Activated B cell treated with CpG ODN at 0.5 μM for 24 hours (primary cell): ENCODE data around the gene ERBB4. TPM values are rescaled to one million over a fixed set of nuclear protein-coding genes. Genes with fewer than 3 reads are reported as not detected.
"Not testable (repeated sequence)": the region's sequence is repeated elsewhere in the genome, so short reads cannot be mapped to it uniquely, and the experiment has no call there.

Experiments used
- ATAC-seq: fragments of 200-7000 bp; cut with Tn5 transposase; one replicate; pipeline ENCODE4 v1.10.0; 2021; ENCODE audit warnings: low read depth, mild to moderate bottlenecking, moderate library complexity
- CTCF ChIA-PET: fragments of 350-600 bp; sonication (Branson Sonifier 250); formaldehyde crosslinking; loops from one replicate; lab custom pipeline; 2021; ENCODE audit warnings: antibody characterized with exemption; lab: Charles Lee
- POLR2A ChIA-PET: fragments of 350-600 bp; sonication (Branson Sonifier 250); formaldehyde crosslinking; loops from one replicate; lab custom pipeline; 2021; ENCODE audit warnings: antibody characterized with exemption; lab: Charles Lee
- DNase-seq: peaks from one replicate; pipeline ENCODE4 v3.0.0; 2022
- H3K27ac Mint-ChIP-seq: one replicate; pipeline ENCODE4 v1.8.0; 2020; ENCODE audit warnings: mixed read lengths
- H3K27me3 Mint-ChIP-seq: one replicate; pipeline ENCODE4 v1.8.0; 2021; ENCODE audit warnings: mixed read lengths
- H3K36me3 Mint-ChIP-seq: one replicate; pipeline ENCODE4 v1.8.0; 2021; ENCODE audit warnings: low read depth, mixed read lengths
- H3K4me1 Mint-ChIP-seq: one replicate; pipeline ENCODE4 v1.8.0; 2021; ENCODE audit warnings: mixed read lengths
- H3K4me3 Mint-ChIP-seq: one replicate; pipeline ENCODE4 v1.8.0; 2020; ENCODE audit warnings: mild to moderate bottlenecking, mixed read lengths
- H3K9me3 Mint-ChIP-seq: one replicate; pipeline ENCODE4 v1.8.0; 2020; ENCODE audit warnings: mixed read lengths
- CTCF ChIP-seq: fragments of 200-600 bp; IDR thresholded peaks from one replicate; pipeline ENCODE4 v1.8.0; 2022; ENCODE audit warnings: antibody characterized with exemption, mild to moderate bottlenecking
- intact Hi-C: fragments of 100-400 bp; cut with micrococcal nuclease; formaldehyde crosslinking; loops from one replicate; pipeline ENCODE4 v1.15.1; 2024
- total RNA-seq: library from RNA; stranded (reverse); gene quantifications from 2 replicates; pipeline ENCODE4 v1.2.3, GENCODE V29; 2022

The ERBB4 gene
- total RNA-seq, 1 donor from 2014 or later: not detected

GRCh38 chr2:212465456-212465855 is 73.1 kb downstream of the ERBB4 start:
- Mint-ChIP-seq H3K27me3 (no peaks in the 10 kb centered on the region), H3K4me3 (no peak overlapping the region), H3K9me3 (peaks cover 4% of the 10 kb centered on the region), H3K27ac (no peak overlapping the region), H3K36me3 (no peaks in the 10 kb centered on the region), H3K4me1 (no peaks in the 10 kb centered on the region)
- intact Hi-C loops: no loop called here
- CTCF ChIA-PET: no interaction called here
- POLR2A ChIA-PET: no interaction called here
- TF ChIP-seq CTCF: no peak
- ATAC-seq (no peak), DNase-seq (no peak)

- DNase-seq, ATAC-seq, H3K9me3 Mint-ChIP-seq, H3K4me3 Mint-ChIP-seq, H3K27ac Mint-ChIP-seq, H3K36me3 Mint-ChIP-seq, POLR2A ChIA-PET, CTCF ChIA-PET, H3K4me1 Mint-ChIP-seq, intact Hi-C loops, H3K27me3 Mint-ChIP-seq: not testable (repeated sequence)
These were observed 76.9 kb downstream of the ERBB4 start for GRCh38 chr2:212461708-212462107.

- ChIA-PET POLR2A (no interaction called here), CTCF (no interaction called here)
- no peak for ATAC-seq
- DNase-seq: no peak
- H3K4me3 Mint-ChIP-seq: no peak overlapping the region
- TF ChIP-seq CTCF: no peak
- H3K9me3 Mint-ChIP-seq: no peaks in the 10 kb centered on the region
- intact Hi-C loops: no loop called here
- no peaks in the 10 kb centered on the region for H3K4me1 Mint-ChIP-seq
- no peaks in the 10 kb centered on the region for H3K36me3 Mint-ChIP-seq
- H3K27ac Mint-ChIP-seq: no peak overlapping the region
- no peaks in the 10 kb centered on the region for H3K27me3 Mint-ChIP-seq
These were observed 84.5 kb downstream of the ERBB4 start for GRCh38 chr2:212454149-212454548.

- Mint-ChIP-seq H3K4me1 (no peaks in the 10 kb centered on the region), H3K27ac (no peak overlapping the region), H3K9me3 (no peaks in the 10 kb centered on the region), H3K27me3 (no peaks in the 10 kb centered on the region), H3K4me3 (no peak overlapping the region), H3K36me3 (no peaks in the 10 kb centered on the region)
- TF ChIP-seq CTCF: no peak
- intact Hi-C loops: no loop called here
- ChIA-PET POLR2A (no interaction called here), CTCF (no interaction called here)
- no peak for DNase-seq
- ATAC-seq: no peak
These were observed 86.8 kb downstream of the ERBB4 start for GRCh38 chr2:212451786-212452231.

GRCh38 chr2:212448698-212449097 is 89.9 kb downstream of the ERBB4 start:
- ATAC-seq (no peak), DNase-seq (no peak)
- H3K9me3 Mint-ChIP-seq: no peaks in the 10 kb centered on the region
- no peak overlapping the region for H3K27ac Mint-ChIP-seq
- no peaks in the 10 kb centered on the region for H3K36me3 Mint-ChIP-seq
- no peaks in the 10 kb centered on the region for H3K27me3 Mint-ChIP-seq
- intact Hi-C loops: no loop called here
- no peak for TF ChIP-seq CTCF
- H3K4me1 Mint-ChIP-seq: no peaks in the 10 kb centered on the region
- no peak overlapping the region for H3K4me3 Mint-ChIP-seq
- POLR2A ChIA-PET: no interaction called here
- CTCF ChIA-PET: no interaction called here

- no peaks in the 10 kb centered on the region for H3K27me3 Mint-ChIP-seq
- H3K27ac Mint-ChIP-seq: no peak overlapping the region
- ChIA-PET CTCF (no interaction called here), POLR2A (no interaction called here)
- H3K4me3 Mint-ChIP-seq: no peak overlapping the region
- no peak for TF ChIP-seq CTCF
- no peak for ATAC-seq
- no peak for DNase-seq
- no peaks in the 10 kb centered on the region for H3K4me1 Mint-ChIP-seq
- intact Hi-C loops: no loop called here
- no peaks in the 10 kb centered on the region for H3K36me3 Mint-ChIP-seq
- H3K9me3 Mint-ChIP-seq: peaks cover 7% of the 10 kb centered on the region
These were observed 96.8 kb downstream of the ERBB4 start for GRCh38 chr2:212441821-212442220.
